H9 (cell line): Measurements from ENCODE around the gene INPP4A. TPM values are rescaled to one million over a fixed set of nuclear protein-coding genes. Genes with fewer than 3 reads are reported as not detected.
A peak's percentile ranks its signal among the peaks of the same experiment; 100 is the strongest.

Source experiments
- DNase-seq: peaks from one replicate; pipeline ENCODE4 v3.0.0-alpha.2; 2017
- H2AFZ ChIP-seq: one replicate; pipeline ENCODE4 v1.6.1; 2013; ENCODE audit warnings: mild to moderate bottlenecking, low read length, control low read depth, moderate library complexity
- H2AK5ac ChIP-seq: 2 replicates; pipeline ENCODE4 v1.6.1; 2013; ENCODE audit warnings: low read length, control low read depth, mixed read lengths; ENCODE audit not compliant: insufficient read length
- H2BK120ac ChIP-seq: one replicate; pipeline ENCODE4 v1.6.1; 2013; ENCODE audit warnings: low read depth, mild to moderate bottlenecking, low read length, control low read depth, inconsistent platforms; ENCODE audit not compliant: poor library complexity, severe bottlenecking
- H2BK12ac ChIP-seq: 2 replicates; pipeline ENCODE4 v1.6.1; 2013; ENCODE audit warnings: low read length, control low read depth, mixed read lengths, low read depth; ENCODE audit not compliant: insufficient read length
- H2BK15ac ChIP-seq: 2 replicates; pipeline ENCODE4 v1.6.1; 2013; ENCODE audit warnings: low read depth, low read length, control low read depth
- H2BK20ac ChIP-seq: one replicate; pipeline ENCODE4 v1.6.1; 2013; ENCODE audit warnings: low read depth, mild to moderate bottlenecking, low read length, control low read depth, inconsistent platforms; ENCODE audit not compliant: poor library complexity, severe bottlenecking
- H2BK5ac ChIP-seq: 2 replicates; pipeline ENCODE4 v1.6.1; 2013; ENCODE audit warnings: low read length, control low read depth, mixed read lengths; ENCODE audit not compliant: insufficient read length
- H3K14ac ChIP-seq: 2 replicates; pipeline ENCODE4 v1.6.1; 2013; ENCODE audit warnings: low read length, control low read depth; ENCODE audit not compliant: insufficient read depth
- H3K18ac ChIP-seq: 2 replicates; pipeline ENCODE4 v1.6.1; 2013; ENCODE audit warnings: low read depth, mild to moderate bottlenecking, mixed read lengths, low read length, control low read depth; ENCODE audit not compliant: insufficient read length
- H3K23ac ChIP-seq: 2 replicates; pipeline ENCODE4 v1.6.1; 2013; ENCODE audit warnings: low read length, control low read depth, mixed read lengths, low read depth; ENCODE audit not compliant: insufficient read length
- H3K23me2 ChIP-seq: 2 replicates; pipeline ENCODE4 v1.6.1; 2013; ENCODE audit warnings: low read depth, mild to moderate bottlenecking, mixed read lengths, low read length, control low read depth; ENCODE audit not compliant: insufficient read length, poor library complexity, severe bottlenecking
- H3K27ac ChIP-seq: 2 replicates; pipeline ENCODE4 v1.5.1; 2013; ENCODE audit warnings: low read length, control low read depth, mixed read lengths, low read depth; ENCODE audit not compliant: insufficient read length
- H3K27me3 ChIP-seq: 2 replicates; pipeline ENCODE4 v1.6.1; 2013; ENCODE audit warnings: low read length, control low read depth, inconsistent platforms; ENCODE audit not compliant: insufficient read depth
- H3K4ac ChIP-seq: 2 replicates; pipeline ENCODE4 v1.6.1; 2013; ENCODE audit warnings: low read depth, mild to moderate bottlenecking, control low read depth, inconsistent platforms, low read length, moderate library complexity
- H3K4me1 ChIP-seq: 2 replicates; pipeline ENCODE4 v1.6.1; 2013; ENCODE audit warnings: low read length, control low read depth, inconsistent platforms; ENCODE audit not compliant: insufficient read depth
- H3K4me2 ChIP-seq: 2 replicates; pipeline ENCODE4 v1.6.1; 2013; ENCODE audit warnings: low read length, control low read depth, mixed read lengths; ENCODE audit not compliant: insufficient read length, insufficient read depth
- H3K56ac ChIP-seq: 2 replicates; pipeline ENCODE4 v1.6.1; 2013; ENCODE audit warnings: low read depth, mild to moderate bottlenecking, mixed read lengths, low read length, control low read depth; ENCODE audit not compliant: insufficient read length
- H3K79me1 ChIP-seq: 2 replicates; pipeline ENCODE4 v1.6.1; 2013; ENCODE audit warnings: low read depth, mild to moderate bottlenecking, moderate library complexity, low read length, control low read depth, inconsistent platforms; ENCODE audit not compliant: insufficient read depth, poor library complexity, severe bottlenecking
- H3K79me2 ChIP-seq: 2 replicates; pipeline ENCODE4 v1.6.1; 2013; ENCODE audit warnings: low read length, control low read depth, inconsistent platforms; ENCODE audit not compliant: insufficient read depth
- H3K9ac ChIP-seq: 2 replicates; pipeline ENCODE4 v1.6.1; 2013; ENCODE audit warnings: low read length, control low read depth, mixed read lengths; ENCODE audit not compliant: insufficient read length; ENCODE audit errors: extremely low read depth
- H3K9me3 ChIP-seq: one replicate; pipeline ENCODE4 v1.6.1; 2013; ENCODE audit warnings: low read depth, low read length, inconsistent platforms; ENCODE audit not compliant: control insufficient read depth
- H3T11ph ChIP-seq: one replicate; pipeline ENCODE4 v1.6.1; 2013; ENCODE audit warnings: mild to moderate bottlenecking, low read length, control low read depth, inconsistent platforms
- H4K20me1 ChIP-seq: one replicate; pipeline ENCODE4 v1.6.1; 2013; ENCODE audit not compliant: control insufficient read depth, insufficient read length, insufficient read depth
- H4K5ac ChIP-seq: 2 replicates; pipeline ENCODE4 v1.6.1; 2013; ENCODE audit warnings: low read depth, mild to moderate bottlenecking, mixed read lengths, low read length, control low read depth; ENCODE audit not compliant: insufficient read length
- H4K8ac ChIP-seq: replicated peaks from 2 replicates; pipeline ENCODE4 v1.6.1; 2013; ENCODE audit warnings: low read length, control low read depth, mixed read lengths, low read depth; ENCODE audit not compliant: insufficient read length
- H4K91ac ChIP-seq: 2 replicates; pipeline ENCODE4 v1.6.1; 2013; ENCODE audit warnings: low read depth, mild to moderate bottlenecking, moderate library complexity, mixed read lengths, low read length, control low read depth; ENCODE audit not compliant: insufficient read length
- H3K27ac Mint-ChIP-seq, 3 experiments: 2 replicates in 2 of 3; 3 replicates in 1 of 3; pipeline ENCODE4 v1.8.0; 2020 to 2021; ENCODE audit warnings: mixed read lengths in 3 of 3, mild to moderate bottlenecking in 1 of 3, moderate library complexity in 1 of 3
- H3K27me3 Mint-ChIP-seq: 2 replicates; pipeline ENCODE4 v1.8.0; 2021; ENCODE audit warnings: low read depth, mild to moderate bottlenecking, moderate library complexity, mixed read lengths
- H3K36me3 Mint-ChIP-seq, 3 experiments: 2 replicates in 2 of 3; 3 replicates in 1 of 3; pipeline ENCODE4 v1.8.0; 2020 to 2021; ENCODE audit warnings: low read depth in 3 of 3, mixed read lengths in 3 of 3; ENCODE audit not compliant: insufficient read depth in 1 of 3
- H3K4me1 Mint-ChIP-seq, 2 experiments: 2 replicates each; pipeline ENCODE4 v1.8.0; 2020; ENCODE audit warnings: mixed read lengths in 2 of 2
- H3K4me3 Mint-ChIP-seq, 2 experiments: 2 replicates in 1 of 2; 3 replicates in 1 of 2; pipeline ENCODE4 v1.8.0; 2020 to 2021; ENCODE audit warnings: mild to moderate bottlenecking in 2 of 2, mixed read lengths in 2 of 2, moderate library complexity in 1 of 2
- H3K9me3 Mint-ChIP-seq, 2 experiments: 2 replicates in 1 of 2; 3 replicates in 1 of 2; pipeline ENCODE4 v1.8.0; 2020; ENCODE audit warnings: mild to moderate bottlenecking in 2 of 2, mixed read lengths in 2 of 2, moderate library complexity in 1 of 2
- WGBS: extraction: QIAGEN DNeasy Blood & Tissue Kit; methylation state at CpG from one replicate; pipeline ENCODE4 v1.1.7; 2013; ENCODE audit warnings: missing lambda C conversion rate, low lambda C conversion rate, mixed read lengths; ENCODE audit not compliant: insufficient read length; ENCODE audit errors: extremely low coverage; 5-methylcytosine and 5-hydroxymethylcytosine counted together
- total RNA-seq: library from RNA; stranded (reverse); gene quantifications from 2 replicates; pipeline ENCODE4 v1.2.1, GENCODE V29; 2021
- TF ChIP-seq, protein P1 (sequence below): fragments of 200-600 bp; sonication (generic); conservative IDR thresholded peaks from 3 replicates; pipeline ENCODE4 v1.8.0; 2021; ENCODE audit warnings: antibody characterized with exemption, mild to moderate bottlenecking

The INPP4A gene
- total RNA-seq, 1 experiment from 2014 or later: 55.2 TPM

DNA sequence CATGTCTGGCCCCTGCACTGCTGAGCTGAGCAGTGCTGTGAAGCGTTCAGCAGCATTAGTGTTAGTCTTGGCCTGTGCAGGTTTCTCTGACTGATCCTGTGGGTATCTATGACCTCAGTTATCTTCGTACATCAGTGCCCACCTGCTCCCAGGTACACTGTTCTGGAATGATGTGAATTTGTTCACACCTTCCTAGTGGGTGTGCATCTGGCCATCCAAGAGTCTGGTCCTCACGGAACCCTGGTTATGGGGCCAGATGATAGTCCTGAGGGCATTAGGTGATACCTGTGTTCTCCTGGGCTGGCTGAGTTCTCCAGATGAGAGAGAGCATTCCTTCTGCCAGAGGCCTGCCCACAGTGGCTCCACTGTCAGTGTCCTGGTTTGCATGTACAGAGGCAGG, 57.2 kb downstream of the INPP4A start:
- no peak overlapping the region for H2BK120ac ChIP-seq
- no peak overlapping the region for H3K56ac ChIP-seq

More for the DNA sequence above, 57.2 kb downstream of the INPP4A start:
- Histone ChIP-seq H2AK5ac (no peak overlapping the region), H4K5ac (no peak overlapping the region), H3K27me3 (no peaks in the 10 kb centered on the region; the same call in 1 of the 2 replicates), H2AFZ (no peak overlapping the region), H2BK15ac (no peak overlapping the region), H4K20me1 (no peaks in the 10 kb centered on the region), H3K4me2 (no peak overlapping the region), H2BK20ac (no peak overlapping the region), H3K23ac (no peak overlapping the region), H3K4ac (no peak overlapping the region), H3K18ac (no peak overlapping the region), H3K23me2 (no peaks in the 10 kb centered on the region), H2BK5ac (no peak overlapping the region), H3K79me1 (no peaks in the 10 kb centered on the region), H4K8ac (no peak overlapping the region), H2BK12ac (no peak overlapping the region), H3K4me1 (no peaks in the 10 kb centered on the region), H3K14ac (no peak overlapping the region), H3K79me2 (no peaks in the 10 kb centered on the region; the same call in 1 of the 2 replicates), H3K9ac (no peak overlapping the region), H3K9me3 (no peaks in the 10 kb centered on the region), H3T11ph (no peak overlapping the region), H3K27ac (no peak overlapping the region), H4K91ac (no peak overlapping the region)
- Mint-ChIP-seq H3K27me3 (no peaks in the 10 kb centered on the region), H3K36me3 (peaks cover 30 to 39% (median 37%) of the 10 kb centered on the region in 3 experiments), H3K4me1 (peaks cover 18 to 36% of the 10 kb centered on the region in 2 experiments), H3K9me3 (peaks cover 9 to 15% of the 10 kb centered on the region in 2 experiments), H3K4me3 (no peak overlapping the region), H3K27ac (0 out of 7 replicates have a peak overlapping the region, but pooled peaks of 1 of the 3 experiments have one; percentile 9)
- TF ChIP-seq, protein P1, sequence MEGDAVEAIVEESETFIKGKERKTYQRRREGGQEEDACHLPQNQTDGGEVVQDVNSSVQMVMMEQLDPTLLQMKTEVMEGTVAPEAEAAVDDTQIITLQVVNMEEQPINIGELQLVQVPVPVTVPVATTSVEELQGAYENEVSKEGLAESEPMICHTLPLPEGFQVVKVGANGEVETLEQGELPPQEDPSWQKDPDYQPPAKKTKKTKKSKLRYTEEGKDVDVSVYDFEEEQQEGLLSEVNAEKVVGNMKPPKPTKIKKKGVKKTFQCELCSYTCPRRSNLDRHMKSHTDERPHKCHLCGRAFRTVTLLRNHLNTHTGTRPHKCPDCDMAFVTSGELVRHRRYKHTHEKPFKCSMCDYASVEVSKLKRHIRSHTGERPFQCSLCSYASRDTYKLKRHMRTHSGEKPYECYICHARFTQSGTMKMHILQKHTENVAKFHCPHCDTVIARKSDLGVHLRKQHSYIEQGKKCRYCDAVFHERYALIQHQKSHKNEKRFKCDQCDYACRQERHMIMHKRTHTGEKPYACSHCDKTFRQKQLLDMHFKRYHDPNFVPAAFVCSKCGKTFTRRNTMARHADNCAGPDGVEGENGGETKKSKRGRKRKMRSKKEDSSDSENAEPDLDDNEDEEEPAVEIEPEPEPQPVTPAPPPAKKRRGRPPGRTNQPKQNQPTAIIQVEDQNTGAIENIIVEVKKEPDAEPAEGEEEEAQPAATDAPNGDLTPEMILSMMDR: no peak
- no CpG with 5 or more reads among the region's 3 CpGs for WGBS
- no peak for DNase-seq
